ENCODE measurements around the gene KLHL28. TPM values are rescaled to one million over a fixed set of nuclear protein-coding genes. Genes with fewer than 3 reads are reported as not detected.
"Not testable (repeated sequence)": the region's sequence is repeated elsewhere in the genome, so short reads cannot be mapped to it uniquely, and the experiment has no call there.

KLHL28 gene
- total RNA-seq, 1 donor from 2014 or later, result 15.9 TPM

DNA sequence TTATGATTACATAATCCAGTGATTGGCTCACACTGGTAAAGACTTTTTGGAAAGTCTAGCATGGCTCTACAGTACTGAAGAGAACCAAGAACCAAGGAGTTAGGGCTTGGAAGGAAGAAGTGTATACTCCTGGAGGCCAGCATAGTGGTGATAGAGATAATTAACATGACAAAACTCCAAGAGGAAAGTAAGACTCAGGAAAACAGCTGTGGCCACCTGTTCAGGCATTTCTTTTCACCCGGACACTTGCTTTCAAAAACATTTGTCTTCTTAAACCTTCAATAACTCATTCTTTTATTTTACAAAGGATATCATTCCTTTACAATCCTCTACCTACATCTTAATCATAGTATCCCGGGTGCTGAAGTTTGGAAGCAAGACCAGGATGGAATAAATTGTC, 50.9 kb downstream of the KLHL28 start:
- peaks cover 10% of the 10 kb centered on the region for H3K4me1 Mint-ChIP-seq (ENCODE audit: low read depth)
- H3K4me3 Mint-ChIP-seq, result no peak overlapping the region
- no peak overlapping the region for H3K27ac Mint-ChIP-seq
- peaks cover 3% of the 10 kb centered on the region for H3K36me3 Mint-ChIP-seq (ENCODE audit: low read depth)
- DNase-seq (ENCODE audit: low spot score), result no peak
- no peaks in the 10 kb centered on the region for H3K9me3 Mint-ChIP-seq
- H3K27me3 Mint-ChIP-seq (ENCODE audit: insufficient read depth), result peaks cover 29% of the 10 kb centered on the region
- intact Hi-C loops (cut with micrococcal nuclease), result no loop called here

DNA sequence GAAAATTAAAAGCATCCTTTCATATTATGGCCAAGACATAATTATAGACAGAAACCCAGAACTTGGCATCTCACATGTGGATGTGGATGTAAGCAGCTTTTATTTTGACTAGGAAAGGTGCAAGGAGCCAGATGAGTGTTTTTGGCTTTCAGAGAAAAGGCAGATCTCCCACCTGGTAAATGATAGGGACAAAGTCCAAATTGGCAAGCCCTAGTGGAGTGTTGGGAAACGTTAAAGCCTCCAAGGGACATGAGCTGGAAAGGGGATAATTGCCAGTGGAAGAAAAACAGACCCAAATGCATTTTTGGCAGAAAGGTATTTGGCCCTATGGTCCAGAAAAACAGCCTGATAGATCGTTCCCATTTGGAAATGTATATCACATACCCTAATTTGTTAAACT, 60.1 kb downstream of the KLHL28 start:
- no peak for DNase-seq (ENCODE audit: low spot score)
- no peaks in the 10 kb centered on the region for H3K9me3 Mint-ChIP-seq
- no peak overlapping the region for H3K27ac Mint-ChIP-seq
- no peak overlapping the region for H3K4me3 Mint-ChIP-seq
- H3K36me3 Mint-ChIP-seq (ENCODE audit: low read depth), result peaks cover 1% of the 10 kb centered on the region
- intact Hi-C loops (cut with micrococcal nuclease), result no loop called here
- peaks cover 6% of the 10 kb centered on the region for H3K27me3 Mint-ChIP-seq (ENCODE audit: insufficient read depth)
- H3K4me1 Mint-ChIP-seq (ENCODE audit: low read depth), result peaks cover 18% of the 10 kb centered on the region

DNA sequence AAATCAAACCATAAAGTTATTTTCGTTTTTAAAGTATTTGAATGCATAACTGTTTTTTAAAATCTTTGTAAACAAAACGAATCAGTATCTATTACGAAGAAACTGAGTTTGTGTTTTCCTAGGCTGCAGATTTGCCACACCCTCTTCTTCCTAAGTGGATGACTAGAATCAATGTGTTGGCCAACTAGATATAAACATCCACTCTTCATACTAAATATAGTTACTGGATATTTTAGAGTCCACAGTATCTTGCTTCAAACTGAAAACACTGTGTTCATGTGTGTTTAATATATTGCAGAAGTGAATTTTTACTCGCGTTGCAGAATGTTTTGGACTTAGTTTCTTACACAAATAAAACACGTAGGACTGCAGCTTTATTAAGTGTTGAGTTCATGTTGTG, 63.2 kb downstream of the KLHL28 start:
- H3K27me3 Mint-ChIP-seq (ENCODE audit: insufficient read depth), result peaks cover 6% of the 10 kb centered on the region
- peaks cover 1% of the 10 kb centered on the region for H3K36me3 Mint-ChIP-seq (ENCODE audit: low read depth)
- peak overlapping the region; percentile 87 for H3K4me3 Mint-ChIP-seq
- intact Hi-C loops (cut with micrococcal nuclease), result loop anchor here (5.0 kb wide), 1 partner anchor 369 kb away; no protein-coding TSS in a partner anchor
- peaks cover 18% of the 10 kb centered on the region for H3K4me1 Mint-ChIP-seq (ENCODE audit: low read depth)
- peak overlapping the region; percentile 75 for H3K27ac Mint-ChIP-seq
- no peak for DNase-seq (ENCODE audit: low spot score)
- no peaks in the 10 kb centered on the region for H3K9me3 Mint-ChIP-seq

DNA sequence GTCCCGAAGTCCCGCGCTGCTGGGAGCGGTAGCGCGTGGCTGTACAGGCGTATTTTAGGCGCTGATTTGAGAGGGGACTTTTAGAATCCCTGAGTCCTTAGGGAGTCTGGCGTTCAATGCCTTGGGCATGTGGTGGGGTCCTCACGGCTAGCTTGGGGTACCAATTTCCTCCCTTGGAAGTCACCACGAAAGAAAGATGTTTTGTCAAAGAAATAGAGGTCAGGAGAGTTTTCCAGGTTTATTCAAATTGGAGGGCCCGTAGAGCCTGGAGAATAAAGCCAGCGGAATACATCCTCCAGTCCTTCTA, 63.9 kb downstream of the KLHL28 start:
- Mint-ChIP-seq H3K9me3 (peaks cover 2% of the 10 kb centered on the region), H3K27me3 (ENCODE audit: insufficient read depth) (peaks cover 6% of the 10 kb centered on the region), H3K27ac (no peak overlapping the region), H3K36me3 (ENCODE audit: low read depth) (peaks cover 1% of the 10 kb centered on the region), H3K4me3 (peak overlapping the region; percentile 87), H3K4me1 (ENCODE audit: low read depth) (peaks cover 18% of the 10 kb centered on the region)
- intact Hi-C loops (cut with micrococcal nuclease), result loop anchor here (1.0 to 5.0 kb wide), 6 partner anchors 15 to 370 kb away; partner anchors contain the start of genes FKBP3, MIS18BP1, PRPF39 and TOGARAM1
- DNase-seq (ENCODE audit: low spot score), result no peak

DNA sequence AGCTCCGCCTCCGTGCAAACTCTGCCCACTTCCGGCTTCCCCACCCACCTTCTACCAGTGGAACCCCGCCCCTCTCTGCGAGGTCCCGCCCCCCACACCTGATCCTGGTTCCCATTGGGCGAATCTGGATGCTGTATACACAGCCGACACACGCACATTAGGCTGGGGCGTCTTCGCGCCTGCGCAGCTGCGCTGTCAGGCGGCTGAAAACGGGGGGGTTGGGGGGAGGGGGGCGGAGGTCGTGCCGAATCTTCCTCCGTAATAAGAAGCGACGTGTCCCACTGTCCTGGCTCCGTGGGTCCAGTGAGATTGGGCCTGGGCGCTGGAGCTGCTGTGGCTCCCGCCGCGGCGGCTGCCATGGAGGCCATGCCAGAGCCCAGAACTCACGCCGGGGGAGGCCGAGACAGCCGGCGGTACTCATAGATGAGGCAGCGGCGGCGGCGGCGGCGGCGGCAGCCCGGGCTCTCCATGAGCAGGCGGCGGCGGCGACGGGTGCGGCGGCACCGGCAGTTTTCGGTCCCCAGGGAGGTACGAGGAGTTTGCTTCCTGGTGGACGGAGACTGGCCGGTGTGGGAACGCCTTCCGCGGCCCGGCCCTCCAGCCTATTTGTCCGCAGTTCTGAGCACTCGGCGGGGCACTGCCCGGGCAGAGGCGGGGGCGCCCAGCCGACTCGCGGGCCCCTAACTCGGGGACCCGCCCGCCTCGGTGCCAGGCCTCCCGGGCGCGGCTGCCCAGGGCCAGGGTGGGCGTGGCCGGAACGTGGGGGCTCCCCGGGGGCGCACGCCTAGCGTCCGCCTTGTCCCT, 64.5 kb downstream of the KLHL28 start:
- Mint-ChIP-seq H3K9me3 (peaks cover 8% of the 10 kb centered on the region), H3K27me3 (ENCODE audit: insufficient read depth) (peaks cover 6% of the 10 kb centered on the region), H3K4me1 (ENCODE audit: low read depth) (peaks cover 24% of the 10 kb centered on the region), H3K36me3 (ENCODE audit: low read depth) (peaks cover 1% of the 10 kb centered on the region), H3K27ac (peak overlapping the region; percentile 72), H3K4me3 (peak overlapping the region; percentile 93)
- intact Hi-C loops (cut with micrococcal nuclease), result loop anchor here (1.0 to 5.0 kb wide), 6 partner anchors 15 to 370 kb away; partner anchors contain the start of genes FKBP3, MIS18BP1, PRPF39 and TOGARAM1
- peak; percentile 85 for DNase-seq (ENCODE audit: low spot score)

GRCh38 chr14:44896275-44897040, 65.3 kb downstream of the KLHL28 start:
- Mint-ChIP-seq H3K4me1 (ENCODE audit: low read depth) (peaks cover 30% of the 10 kb centered on the region), H3K27me3 (ENCODE audit: insufficient read depth) (peaks cover 6% of the 10 kb centered on the region), H3K36me3 (ENCODE audit: low read depth) (peaks cover 3% of the 10 kb centered on the region), H3K9me3 (peaks cover 15% of the 10 kb centered on the region), H3K4me3 (peak overlapping the region; percentile 93), H3K27ac (peak overlapping the region; percentile 72)
- no peak for DNase-seq (ENCODE audit: low spot score)
- intact Hi-C loops (cut with micrococcal nuclease), result loop anchor here (1.0 to 5.0 kb wide), 6 partner anchors 16 to 371 kb away; partner anchors contain the start of genes FKBP3, MIS18BP1, PRPF39 and TOGARAM1

DNA sequence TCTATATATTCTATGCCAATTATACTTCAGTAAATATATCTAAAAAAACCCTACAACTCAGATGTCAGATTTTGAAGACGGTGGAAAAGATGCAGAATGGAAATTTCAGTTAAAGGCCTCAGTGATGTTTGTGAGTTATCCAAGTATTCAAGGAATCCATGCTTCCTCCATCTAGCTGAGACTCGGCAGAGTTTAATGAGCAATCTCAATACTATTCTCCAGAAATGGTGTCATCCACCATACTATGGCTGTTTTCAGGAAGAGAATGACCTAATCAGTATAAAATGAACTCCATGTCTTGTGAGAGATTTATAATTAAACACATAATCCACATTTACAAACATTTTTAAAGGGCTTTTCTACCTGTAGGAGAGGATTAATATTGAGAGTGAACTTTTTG, 66.0 kb downstream of the KLHL28 start:
- intact Hi-C loops (cut with micrococcal nuclease), result loop anchor here (5.0 kb wide), 1 partner anchor 372 kb away; no protein-coding TSS in a partner anchor
- no peak for DNase-seq (ENCODE audit: low spot score)
- peaks cover 15% of the 10 kb centered on the region for H3K9me3 Mint-ChIP-seq
- H3K4me1 Mint-ChIP-seq (ENCODE audit: low read depth), result peaks cover 30% of the 10 kb centered on the region
- H3K36me3 Mint-ChIP-seq (ENCODE audit: low read depth), result peaks cover 3% of the 10 kb centered on the region
- H3K4me3 Mint-ChIP-seq, result no peak overlapping the region
- no peak overlapping the region for H3K27ac Mint-ChIP-seq
- H3K27me3 Mint-ChIP-seq (ENCODE audit: insufficient read depth), result peaks cover 6% of the 10 kb centered on the region

GRCh38 chr14:44893535-44893934, 68.2 kb downstream of the KLHL28 start:
- H3K4me1 Mint-ChIP-seq (ENCODE audit: low read depth), result peaks cover 25% of the 10 kb centered on the region
- peaks cover 2% of the 10 kb centered on the region for H3K27me3 Mint-ChIP-seq (ENCODE audit: insufficient read depth)
- peaks cover 3% of the 10 kb centered on the region for H3K36me3 Mint-ChIP-seq (ENCODE audit: low read depth)
- H3K9me3 Mint-ChIP-seq, result peaks cover 15% of the 10 kb centered on the region
- intact Hi-C loops (cut with micrococcal nuclease), result no loop called here
- no peak overlapping the region for H3K27ac Mint-ChIP-seq
- no peak overlapping the region for H3K4me3 Mint-ChIP-seq
- no peak for DNase-seq (ENCODE audit: low spot score)

- H3K27ac Mint-ChIP-seq; H3K4me3 Mint-ChIP-seq; DNase-seq (ENCODE audit: low spot score); H3K27me3 Mint-ChIP-seq (ENCODE audit: insufficient read depth); H3K36me3 Mint-ChIP-seq (ENCODE audit: low read depth); intact Hi-C loops (cut with micrococcal nuclease): not testable (repeated sequence)
- H3K4me1 Mint-ChIP-seq (ENCODE audit: low read depth), result peaks cover 14% of the 10 kb centered on the region
- H3K9me3 Mint-ChIP-seq, result peaks cover 15% of the 10 kb centered on the region
Observed at GRCh38 chr14:44891726-44892372, 69.9 kb downstream of the KLHL28 start.

DNA sequence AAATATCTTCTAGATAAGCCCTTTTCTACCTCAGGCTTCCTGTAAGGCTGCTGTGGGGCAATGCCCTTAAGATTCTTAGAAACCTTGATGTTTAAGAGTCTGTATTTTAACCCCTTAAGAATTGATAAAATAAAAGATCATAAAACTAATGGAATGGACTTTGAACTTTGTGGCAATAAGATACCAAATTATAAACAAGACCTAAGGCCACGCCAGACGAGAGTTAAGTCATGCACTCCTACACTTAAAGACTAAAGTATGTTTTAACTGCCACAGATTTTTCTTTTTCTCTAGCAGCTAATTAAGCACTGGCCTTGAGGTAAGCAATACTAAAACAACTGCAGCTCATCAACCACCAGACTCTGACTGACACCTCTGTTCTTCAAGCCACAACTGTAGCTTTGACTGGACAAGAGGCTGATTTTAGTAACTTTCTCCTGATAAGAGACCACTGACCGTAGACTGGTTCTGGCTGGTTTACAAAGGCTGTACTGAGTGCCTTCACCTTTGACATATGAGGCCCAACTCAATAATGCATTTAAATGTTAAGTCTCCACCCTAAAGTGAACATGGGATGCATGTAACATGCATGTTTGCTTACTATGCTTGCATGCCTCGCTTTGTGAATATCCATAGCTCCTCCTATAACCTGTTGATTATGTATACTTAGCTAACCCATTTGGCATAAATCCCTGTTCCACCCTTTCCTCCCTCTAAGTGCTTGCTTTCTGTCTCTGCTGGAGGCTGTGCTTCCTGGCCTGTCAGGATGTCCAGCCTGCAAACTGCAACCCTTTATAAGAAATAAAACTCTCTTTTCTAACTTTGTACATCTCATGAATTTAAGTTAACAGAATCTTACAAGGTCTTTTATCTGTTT, 71.9 kb downstream of the KLHL28 start:
- intact Hi-C loops (cut with micrococcal nuclease), result no loop called here
- no peak overlapping the region for H3K27ac Mint-ChIP-seq
- no peak for DNase-seq (ENCODE audit: low spot score)
- H3K27me3 Mint-ChIP-seq (ENCODE audit: insufficient read depth), result no peaks in the 10 kb centered on the region
- peaks cover 1% of the 10 kb centered on the region for H3K36me3 Mint-ChIP-seq (ENCODE audit: low read depth)
- peaks cover 12% of the 10 kb centered on the region for H3K4me1 Mint-ChIP-seq (ENCODE audit: low read depth)
- no peak overlapping the region for H3K4me3 Mint-ChIP-seq
- H3K9me3 Mint-ChIP-seq, result peaks cover 15% of the 10 kb centered on the region

GRCh38 chr14:44887596-44887955, 74.2 kb downstream of the KLHL28 start:
- H3K36me3 Mint-ChIP-seq (ENCODE audit: low read depth), result peaks cover 1% of the 10 kb centered on the region
- H3K4me1 Mint-ChIP-seq (ENCODE audit: low read depth), result peaks cover 9% of the 10 kb centered on the region
- no peak for DNase-seq (ENCODE audit: low spot score)
- no peak overlapping the region for H3K27ac Mint-ChIP-seq
- peaks cover 26% of the 10 kb centered on the region for H3K9me3 Mint-ChIP-seq
- H3K27me3 Mint-ChIP-seq (ENCODE audit: insufficient read depth), result peaks cover 4% of the 10 kb centered on the region
- intact Hi-C loops (cut with micrococcal nuclease), result no loop called here
- no peak overlapping the region for H3K4me3 Mint-ChIP-seq
